K562 (cell line): ENCODE measurements around the gene TK1. TPM values are rescaled to one million over a fixed set of nuclear protein-coding genes. Genes with fewer than 3 reads are reported as not detected.

ENCODE experiments used
- ATAC-seq: fragments of 200-7000 bp; cut with Tn5 transposase; 3 replicates; pipeline ENCODE4 v1.9.1; 2020; ENCODE audit warnings: moderate library complexity
- BruUV-seq: library from RNA; stranded (reverse); fragments of 400-500 nt; replicated peaks from 2 replicates; lab custom pipeline; 2021; lab: Mats Ljungman, UMichigan
- CTCF ChIA-PET: fragments of 300-600 bp; formaldehyde crosslinking; extraction: SDS; loops from one replicate; lab custom pipeline; 2021; ENCODE audit warnings: low intra/inter-chr PET ratio; lab: Yijun Ruan, JAX
- POLR2A ChIA-PET: fragments of 300-600, 350-650 bp; sonication (Branson Sonifier 250); formaldehyde crosslinking; extraction: SDS; loops from one replicate; lab custom pipeline; 2021; ENCODE audit warnings: antibody characterized with exemption, inconsistent platforms; lab: Yijun Ruan, JAX
- DNase-seq, 4 experiments: peaks; one replicate each; pipeline versions ENCODE4 v3.0.0 to v3.0.0-alpha.2; 2011 to 2018; ENCODE audit warnings: low spot score in 3 of 4, mixed read lengths in 3 of 4; ENCODE audit errors: extremely low read depth in 1 of 4
- FAIRE-seq: peaks from 2 replicates; lab custom pipeline; 2011; peaks lifted over from hg19 to GRCh38; lab: Jason Lieb, UNC
- H2AFZ ChIP-seq: 2 replicates; pipeline ENCODE4 v1.6.0; 2011; ENCODE audit warnings: low read depth, low read length, control low read depth, inconsistent platforms
- H3K27ac ChIP-seq: fragments of 200-600 bp; 3 replicates; pipeline ENCODE4 v1.8.0; 2011; ENCODE audit warnings: low read depth, mild to moderate bottlenecking, control low read depth, inconsistent platforms, low read length, moderate library complexity, mixed read lengths; ENCODE audit errors: extremely low read depth
- H3K27me3 ChIP-seq, 2 experiments: fragments of 300-600 bp in 1 of 2; 2 replicates in 1 of 2; 3 replicates in 1 of 2; pipeline versions ENCODE4 v1.6.0 to v1.8.0; 2011; ENCODE audit warnings: inconsistent platforms in 2 of 2, low read length in 2 of 2, mild to moderate bottlenecking in 1 of 2, mixed read lengths in 1 of 2, moderate library complexity in 1 of 2; ENCODE audit not compliant: control insufficient read depth in 2 of 2, insufficient read depth in 2 of 2
- H3K36me3 ChIP-seq: fragments of 300-600 bp; 3 replicates; pipeline ENCODE4 v1.8.0; 2011; ENCODE audit warnings: mild to moderate bottlenecking, low read length, inconsistent platforms; ENCODE audit not compliant: control insufficient read depth, insufficient read depth
- H3K4me1 ChIP-seq, 2 experiments: fragments of 200-600 bp in 1 of 2; replicated peaks in 1 of 2; 2 replicates in 1 of 2; 3 replicates in 1 of 2; pipeline versions ENCODE4 v1.5.1 to v1.8.0; 2011; ENCODE audit warnings: inconsistent platforms in 2 of 2, low read length in 2 of 2, mild to moderate bottlenecking in 1 of 2, mixed read lengths in 1 of 2, moderate library complexity in 1 of 2; ENCODE audit not compliant: control insufficient read depth in 2 of 2, insufficient read depth in 2 of 2
- H3K4me2 ChIP-seq: 2 replicates; pipeline ENCODE4 v1.6.1; 2011; ENCODE audit warnings: low read length, control low read depth, inconsistent platforms, mixed read lengths; ENCODE audit not compliant: insufficient read depth
- H3K4me3 ChIP-seq: fragments of 200-600 bp; sonication (generic), shearing (Covaris generic); 2 replicates; pipeline ENCODE4 v1.5.1; 2016; ENCODE audit warnings: control low read depth, inconsistent platforms
- H3K79me2 ChIP-seq: fragments of 200-600 bp; 3 replicates; pipeline ENCODE4 v1.8.0; 2011; ENCODE audit warnings: low read length, inconsistent platforms; ENCODE audit not compliant: control insufficient read depth, insufficient read depth
- H3K9ac ChIP-seq, 2 experiments: 2 replicates each; pipeline versions ENCODE4 v1.6.0 to v1.6.1; 2011; ENCODE audit warnings: low read depth in 2 of 2, low read length in 2 of 2, control low read depth in 1 of 2, inconsistent platforms in 1 of 2, mild to moderate bottlenecking in 1 of 2, mixed read lengths in 1 of 2; ENCODE audit not compliant: insufficient read depth in 1 of 2
- H3K9me1 ChIP-seq: one replicate; pipeline ENCODE4 v1.6.0; 2011; ENCODE audit warnings: inconsistent platforms, mild to moderate bottlenecking, low read length, moderate library complexity; ENCODE audit not compliant: control insufficient read depth, insufficient read depth
- H3K9me3 ChIP-seq: replicated peaks from 2 replicates; pipeline ENCODE4 v1.5.1; 2011; ENCODE audit warnings: low read depth, low read length, inconsistent platforms; ENCODE audit not compliant: control insufficient read depth, insufficient read depth
- H4K20me1 ChIP-seq: replicated peaks from 2 replicates; pipeline ENCODE4 v1.6.1; 2011; ENCODE audit warnings: low read length, inconsistent platforms, mixed read lengths; ENCODE audit not compliant: control insufficient read depth, insufficient read depth
- MTA1 ChIP-seq: fragments of 450-650 bp; IDR thresholded peaks from 2 replicates; pipeline ENCODE4 v1.6.1; 2017; ENCODE audit warnings: borderline replicate concordance
- NRF1 ChIP-seq, 2 experiments: fragments of 450-650 bp; IDR thresholded peaks in 1 of 2; conservative IDR thresholded peaks in 1 of 2; 2 replicates each; pipeline ENCODE4 v1.6.1; 2014; ENCODE audit warnings: mild to moderate bottlenecking in 2 of 2
- SFPQ ChIP-seq: fragments of 200-400 bp; formaldehyde crosslinking; IDR thresholded peaks from 2 replicates; pipeline ENCODE4 v1.6.1; 2017; ENCODE audit warnings: mild to moderate bottlenecking, low read depth, low read length, moderate library complexity
- TRIM28 ChIP-seq: fragments of 450-650 bp; IDR thresholded peaks from 2 replicates; pipeline ENCODE4 v1.6.1; 2017
- ZC3H4 ChIP-seq: sonication (generic); formaldehyde crosslinking; IDR thresholded peaks from 2 replicates; pipeline ENCODE4 v1.9.0; 2021; ENCODE audit warnings: missing genetic modification reagents, borderline replicate concordance
- WGBS: fragments of 100-300 bp; shearing (Covaris generic); methylation state at CpG from one replicate; pipeline ENCODE4 v1.1.6; 2016; ENCODE audit warnings: low coverage, mixed read lengths; ENCODE audit not compliant: insufficient coverage; ENCODE audit errors: missing lambda C conversion rate; 5-methylcytosine and 5-hydroxymethylcytosine counted together
- in situ Hi-C: fragments of 300-500 bp; cut with MboI; formaldehyde crosslinking; loops from 4 replicates; pipeline ENCODE4 v1.15.0; 2018; ENCODE audit warnings: inconsistent platforms, mixed read lengths
- intact Hi-C: fragments of 100-400 bp; cut with micrococcal nuclease; formaldehyde crosslinking; loops from 2 replicates; pipeline ENCODE4 v1.14.2; 2022
- polyA plus RNA-seq, 8 experiments: library from polyadenylated mRNA; depleted of rRNA in 4 of 8; stranded (reverse) in 5 of 8; unstranded in 3 of 8; fragments of >200 nt; fragmentation: Nextera tagmentation in 2 of 8; fragmentation: Illumina TruSeq in 1 of 8; extraction: Ambion mirVana in 2 of 8; extraction: Trizol in 1 of 8; gene quantifications; 2 replicates each; pipeline versions ENCODE4 v1.2.1 to v1.2.3, GENCODE V29; 2011 to 2014; ENCODE audit warnings: inconsistent platforms in 1 of 8, missing spikeins in 1 of 8
- total RNA-seq, 7 experiments: library from RNA; depleted of rRNA in 6 of 7; stranded (reverse); fragments of >200 nt in 6 of 7; fragmentation: Illumina TruSeq in 2 of 7; extraction: Trizol in 2 of 7; gene quantifications; 2 replicates each; pipeline versions ENCODE4 v1.2.1 to v1.2.3, GENCODE V29; 2011 to 2021; ENCODE audit warnings: low replicate concordance in 1 of 7
- TF ChIP-seq, protein P1 (sequence below): sonication (generic); formaldehyde crosslinking; IDR thresholded peaks from 2 replicates; pipeline ENCODE4 v1.8.1; 2023; ENCODE audit warnings: mild to moderate bottlenecking, missing genetic modification reagents
- TF ChIP-seq, protein P2 (sequence below): fragments of 250-450 bp; sonication (Bioruptor Pico); IDR thresholded peaks from 2 replicates; pipeline ENCODE4 v1.4.0; 2020

Gene TK1
- total and polyA plus RNA-seq, 9 of the 15 experiments (the other 6 are each of a cell fraction or from before 2014, with no cell fraction given): 8.4 to 280 (median 103) TPM

- TF ChIP-seq, protein P1, sequence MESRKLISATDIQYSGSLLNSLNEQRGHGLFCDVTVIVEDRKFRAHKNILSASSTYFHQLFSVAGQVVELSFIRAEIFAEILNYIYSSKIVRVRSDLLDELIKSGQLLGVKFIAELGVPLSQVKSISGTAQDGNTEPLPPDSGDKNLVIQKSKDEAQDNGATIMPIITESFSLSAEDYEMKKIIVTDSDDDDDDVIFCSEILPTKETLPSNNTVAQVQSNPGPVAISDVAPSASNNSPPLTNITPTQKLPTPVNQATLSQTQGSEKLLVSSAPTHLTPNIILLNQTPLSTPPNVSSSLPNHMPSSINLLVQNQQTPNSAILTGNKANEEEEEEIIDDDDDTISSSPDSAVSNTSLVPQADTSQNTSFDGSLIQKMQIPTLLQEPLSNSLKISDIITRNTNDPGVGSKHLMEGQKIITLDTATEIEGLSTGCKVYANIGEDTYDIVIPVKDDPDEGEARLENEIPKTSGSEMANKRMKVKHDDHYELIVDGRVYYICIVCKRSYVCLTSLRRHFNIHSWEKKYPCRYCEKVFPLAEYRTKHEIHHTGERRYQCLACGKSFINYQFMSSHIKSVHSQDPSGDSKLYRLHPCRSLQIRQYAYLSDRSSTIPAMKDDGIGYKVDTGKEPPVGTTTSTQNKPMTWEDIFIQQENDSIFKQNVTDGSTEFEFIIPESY (CRISPR knock-in tag): no peak
- TF ChIP-seq SFPQ: no peak
These were observed 40.0 kb downstream of the TK1 start (continued) for GRCh38 chr17:78146881-78147280.

DNA sequence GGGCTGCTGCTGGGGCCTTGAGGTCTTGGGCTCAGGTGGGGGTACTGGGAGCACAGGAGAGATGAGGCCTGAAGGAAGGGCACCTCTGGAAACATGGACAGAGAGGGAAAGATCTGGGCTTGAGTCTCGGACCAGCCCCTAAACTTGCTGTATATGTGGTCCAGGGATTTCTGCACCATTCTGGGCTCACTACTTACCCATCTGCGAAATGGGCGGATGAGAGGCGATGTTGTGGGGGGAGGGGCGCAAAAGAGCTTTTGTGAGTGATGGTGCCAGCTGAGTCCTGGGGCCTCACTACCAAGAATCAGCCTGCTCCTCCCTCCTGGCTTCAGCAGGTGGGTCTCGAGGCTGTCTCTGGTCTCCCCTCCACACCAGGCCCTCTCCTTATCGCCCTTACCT lies 40.4 kb downstream of the TK1 start:
- peak overlapping the region; percentile 60 for H2AFZ ChIP-seq
- H3K4me2 ChIP-seq: peak overlapping the region; percentile 89
- H3K27me3 ChIP-seq: no peaks in the 10 kb centered on the region
- H3K79me2 ChIP-seq: peaks cover 25% of the 10 kb centered on the region
- no TSS peak for BruUV-seq
- H3K4me1 ChIP-seq: peaks cover 52 to 93% of the 10 kb centered on the region in 2 experiments
- H3K36me3 ChIP-seq: no peaks in the 10 kb centered on the region
- no peak for FAIRE-seq
- peak overlapping the region; percentile 85 for H3K27ac ChIP-seq
- no peaks in the 10 kb centered on the region for H4K20me1 ChIP-seq
- in situ Hi-C loops: no loop called here
- ChIA-PET CTCF (no interaction called here), POLR2A (interaction anchor here (0.7 to 0.9 kb wide), 2 partner anchors 11 to 593 kb away, joined by 3 read pairs; no protein-coding TSS in a partner anchor)
- no peak for ATAC-seq
- H3K9me1 ChIP-seq: peaks cover 2% of the 10 kb centered on the region
- H3K9ac ChIP-seq: peak overlapping the region; percentile 72 to 88
- DNase-seq: peak in 1 of 4 experiments; percentile 27
- H3K4me3 ChIP-seq: peak overlapping the region; percentile 38
- no peaks in the 10 kb centered on the region for H3K9me3 ChIP-seq
- 29% methylated on average over 7 of the region's 7 CpGs for WGBS
- intact Hi-C loops: loop anchor here (1.0 kb wide), 1 partner anchor 18 kb away; no protein-coding TSS in a partner anchor
- TF ChIP-seq TRIM28 (no peak), ZC3H4 (CRISPR knock-in tag) (no peak), NRF1 (conservative IDR thresholded peaks at IDR 0.05 in 1 of 2, IDR thresholded peaks at IDR 0.05 in 1 of 2) (no peak), MTA1 (no peak)
- TF ChIP-seq, protein P2, sequence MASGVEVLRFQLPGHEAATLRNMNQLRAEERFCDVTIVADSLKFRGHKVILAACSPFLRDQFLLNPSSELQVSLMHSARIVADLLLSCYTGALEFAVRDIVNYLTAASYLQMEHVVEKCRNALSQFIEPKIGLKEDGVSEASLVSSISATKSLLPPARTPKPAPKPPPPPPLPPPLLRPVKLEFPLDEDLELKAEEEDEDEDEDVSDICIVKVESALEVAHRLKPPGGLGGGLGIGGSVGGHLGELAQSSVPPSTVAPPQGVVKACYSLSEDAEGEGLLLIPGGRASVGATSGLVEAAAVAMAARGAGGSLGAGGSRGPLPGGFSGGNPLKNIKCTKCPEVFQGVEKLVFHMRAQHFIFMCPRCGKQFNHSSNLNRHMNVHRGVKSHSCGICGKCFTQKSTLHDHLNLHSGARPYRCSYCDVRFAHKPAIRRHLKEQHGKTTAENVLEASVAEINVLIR (CRISPR knock-in tag): no peak
